NT2/D1 (cell line): ENCODE measurements around the gene IFI27L1.

Experiments used
- DNase-seq: peaks from one replicate; pipeline ENCODE4 v3.0.0-alpha.2; 2011; ENCODE audit warnings: low read depth, low spot score
- H3K27me3 ChIP-seq: 2 replicates; pipeline ENCODE4 v1.6.0; 2011; ENCODE audit warnings: mild to moderate bottlenecking; ENCODE audit not compliant: insufficient read length, insufficient read depth
- H3K36me3 ChIP-seq: 2 replicates; pipeline ENCODE4 v1.6.1; 2011; ENCODE audit warnings: mild to moderate bottlenecking, low read length, mixed read lengths; ENCODE audit not compliant: insufficient read depth, insufficient read length
- H3K4me1 ChIP-seq: 2 replicates; pipeline ENCODE4 v1.5.1; 2011; ENCODE audit not compliant: insufficient read depth, insufficient read length
- H3K4me3 ChIP-seq: 2 replicates; pipeline ENCODE4 v1.5.1; 2011; ENCODE audit warnings: low read depth; ENCODE audit not compliant: insufficient read length
- H3K9ac ChIP-seq: 2 replicates; pipeline ENCODE4 v1.6.0; 2011; ENCODE audit warnings: low read depth; ENCODE audit not compliant: insufficient read length
- H3K9me3 ChIP-seq: 2 replicates; pipeline ENCODE4 v1.5.1; 2011; ENCODE audit warnings: mild to moderate bottlenecking, low read length; ENCODE audit not compliant: insufficient read depth
- SUZ12 ChIP-seq: IDR thresholded peaks from 2 replicates; pipeline ENCODE4 v1.6.1; 2011; ENCODE audit not compliant: insufficient read length, insufficient read depth; ENCODE audit errors: extremely low read depth
- YY1 ChIP-seq: IDR thresholded peaks from 2 replicates; pipeline ENCODE4 v1.6.1; 2011; ENCODE audit not compliant: insufficient read length, insufficient read depth
- ZNF274 ChIP-seq: IDR thresholded peaks from 2 replicates; pipeline ENCODE4 v1.6.1; 2011; ENCODE audit warnings: mild to moderate bottlenecking, low read depth, low read length

IFI27L1 gene

DNA sequence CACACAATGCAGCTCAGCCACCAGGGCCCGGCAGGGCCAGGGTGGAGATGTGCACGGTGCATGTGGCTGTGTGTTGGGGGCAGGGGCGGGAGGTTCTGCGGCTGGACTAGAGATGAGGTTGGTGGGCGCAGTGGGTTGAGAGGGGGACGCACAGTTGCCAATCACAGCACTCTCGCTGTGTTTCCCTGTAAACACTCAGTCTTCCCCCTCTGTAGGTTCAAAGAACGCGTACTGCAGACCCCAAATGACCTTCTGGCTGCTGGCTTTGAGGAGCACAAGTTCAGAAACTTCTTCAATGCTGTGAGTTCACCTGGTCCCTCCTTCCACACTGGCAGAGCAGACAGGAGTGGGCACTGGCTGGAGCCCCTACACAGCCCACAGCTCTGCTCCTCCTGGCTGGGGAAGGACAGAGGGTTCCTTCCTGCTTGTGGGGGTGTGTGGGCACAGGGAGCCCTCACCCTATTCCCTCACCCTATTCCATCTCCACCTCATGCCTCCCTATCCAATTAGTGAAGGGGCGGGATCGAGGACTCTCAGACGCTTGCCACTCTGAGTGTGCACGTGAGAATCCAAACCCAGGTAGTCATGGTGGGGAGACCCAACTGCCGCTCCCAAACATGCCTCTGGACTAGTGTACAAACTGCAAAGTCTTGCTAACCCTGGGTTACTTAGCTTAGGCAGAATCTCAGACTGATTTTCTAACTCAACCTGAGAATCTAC is 37.2 kb upstream of the IFI27L1 start:
- no peak for DNase-seq

GRCh38 chr14:94044476-94045091 is 36.5 kb upstream of the IFI27L1 start:
- H3K36me3 ChIP-seq: peaks cover 65% of the 10 kb centered on the region
- H3K9ac ChIP-seq: no peak overlapping the region
- H3K9me3 ChIP-seq: no peaks in the 10 kb centered on the region
- peaks cover 8% of the 10 kb centered on the region for H3K4me1 ChIP-seq
- TF ChIP-seq YY1 (no peak), SUZ12 (no peak), ZNF274 (no peak)
- DNase-seq: no peak
- no peak overlapping the region for H3K4me3 ChIP-seq
- no peaks in the 10 kb centered on the region for H3K27me3 ChIP-seq

More for the DNA sequence above, 37.2 kb upstream of the IFI27L1 start:
- no peaks in the 10 kb centered on the region for H3K9me3 ChIP-seq
- no peak overlapping the region for H3K9ac ChIP-seq
- TF ChIP-seq SUZ12 (no peak), ZNF274 (no peak), YY1 (no peak)
- H3K4me3 ChIP-seq: no peak overlapping the region
- peaks cover 8% of the 10 kb centered on the region for H3K4me1 ChIP-seq
- peaks cover 59% of the 10 kb centered on the region for H3K36me3 ChIP-seq
- H3K27me3 ChIP-seq: no peaks in the 10 kb centered on the region

DNA sequence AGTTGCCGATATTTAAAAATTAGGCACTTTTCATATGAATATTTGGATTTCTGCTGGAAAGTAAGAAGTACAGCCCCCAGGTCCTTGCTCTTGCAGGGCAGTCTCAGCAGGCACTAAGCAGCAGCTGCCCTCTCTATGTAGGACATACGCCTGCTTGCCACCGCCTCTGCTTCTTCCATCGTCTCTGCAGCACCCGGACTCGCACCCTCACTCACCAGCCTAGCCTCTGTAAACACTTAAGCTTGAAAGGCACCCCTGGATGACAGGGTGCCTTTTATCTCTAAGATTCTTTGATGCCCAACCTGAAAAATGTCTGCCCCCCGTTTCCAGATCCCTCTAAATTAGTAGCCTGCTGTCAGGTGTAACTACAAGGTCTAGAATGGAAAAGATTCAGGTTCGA is 36.0 kb upstream of the IFI27L1 start:
- TF ChIP-seq YY1 (no peak), ZNF274 (no peak), SUZ12 (no peak)
- Histone ChIP-seq H3K9ac (no peak overlapping the region), H3K27me3 (no peaks in the 10 kb centered on the region), H3K9me3 (no peaks in the 10 kb centered on the region), H3K4me3 (no peak overlapping the region), H3K36me3 (peaks cover 70% of the 10 kb centered on the region), H3K4me1 (peaks cover 8% of the 10 kb centered on the region)
- DNase-seq: no peak

- peaks cover 8% of the 10 kb centered on the region for H3K4me1 ChIP-seq
- no peak overlapping the region for H3K9ac ChIP-seq
- no peak for DNase-seq
- no peaks in the 10 kb centered on the region for H3K9me3 ChIP-seq
- no peak overlapping the region for H3K4me3 ChIP-seq
- TF ChIP-seq SUZ12 (no peak), YY1 (no peak), ZNF274 (no peak)
- peaks cover 76% of the 10 kb centered on the region for H3K36me3 ChIP-seq
- H3K27me3 ChIP-seq: no peaks in the 10 kb centered on the region
Measured at GRCh38 chr14:94045563-94046345, 35.4 kb upstream of the IFI27L1 start.

- Histone ChIP-seq H3K36me3 (peaks cover 86% of the 10 kb centered on the region), H3K9me3 (no peaks in the 10 kb centered on the region), H3K4me3 (no peak overlapping the region), H3K4me1 (peaks cover 5% of the 10 kb centered on the region), H3K9ac (no peak overlapping the region), H3K27me3 (no peaks in the 10 kb centered on the region)
- TF ChIP-seq SUZ12: no peak
- TF ChIP-seq YY1: no peak
- no peak for TF ChIP-seq ZNF274
- no peak for DNase-seq
Measured at GRCh38 chr14:94046696-94047250, 34.3 kb upstream of the IFI27L1 start.

DNA sequence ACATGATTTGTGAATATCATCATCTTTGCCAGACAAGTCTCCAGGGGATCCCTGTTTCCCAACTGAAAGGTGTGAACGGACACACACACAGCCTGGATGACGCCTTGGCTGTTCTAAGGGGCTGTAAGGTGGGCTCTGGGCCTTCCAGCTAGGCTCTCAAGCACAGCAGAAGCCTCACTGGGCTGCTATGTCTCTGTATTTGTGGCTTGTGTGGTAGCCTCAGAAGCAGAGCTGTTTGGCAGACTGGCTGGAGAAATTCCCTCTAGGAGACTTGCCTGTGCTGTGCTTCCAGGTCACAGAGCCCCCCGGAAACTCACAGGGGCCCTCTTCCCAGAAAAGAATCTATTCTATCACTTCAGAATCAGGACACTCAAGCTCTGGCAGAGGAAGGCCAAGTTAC is 33.5 kb upstream of the IFI27L1 start:
- H3K27me3 ChIP-seq: no peaks in the 10 kb centered on the region
- TF ChIP-seq YY1: no peak
- TF ChIP-seq SUZ12: no peak
- no peak for TF ChIP-seq ZNF274
- peaks cover 93% of the 10 kb centered on the region for H3K36me3 ChIP-seq
- H3K4me3 ChIP-seq: no peak overlapping the region
- no peak overlapping the region for H3K9ac ChIP-seq
- DNase-seq: no peak
- H3K9me3 ChIP-seq: no peaks in the 10 kb centered on the region
- peaks cover 2% of the 10 kb centered on the region for H3K4me1 ChIP-seq
